ENCODE measurements around the gene NACC2.

DNA sequence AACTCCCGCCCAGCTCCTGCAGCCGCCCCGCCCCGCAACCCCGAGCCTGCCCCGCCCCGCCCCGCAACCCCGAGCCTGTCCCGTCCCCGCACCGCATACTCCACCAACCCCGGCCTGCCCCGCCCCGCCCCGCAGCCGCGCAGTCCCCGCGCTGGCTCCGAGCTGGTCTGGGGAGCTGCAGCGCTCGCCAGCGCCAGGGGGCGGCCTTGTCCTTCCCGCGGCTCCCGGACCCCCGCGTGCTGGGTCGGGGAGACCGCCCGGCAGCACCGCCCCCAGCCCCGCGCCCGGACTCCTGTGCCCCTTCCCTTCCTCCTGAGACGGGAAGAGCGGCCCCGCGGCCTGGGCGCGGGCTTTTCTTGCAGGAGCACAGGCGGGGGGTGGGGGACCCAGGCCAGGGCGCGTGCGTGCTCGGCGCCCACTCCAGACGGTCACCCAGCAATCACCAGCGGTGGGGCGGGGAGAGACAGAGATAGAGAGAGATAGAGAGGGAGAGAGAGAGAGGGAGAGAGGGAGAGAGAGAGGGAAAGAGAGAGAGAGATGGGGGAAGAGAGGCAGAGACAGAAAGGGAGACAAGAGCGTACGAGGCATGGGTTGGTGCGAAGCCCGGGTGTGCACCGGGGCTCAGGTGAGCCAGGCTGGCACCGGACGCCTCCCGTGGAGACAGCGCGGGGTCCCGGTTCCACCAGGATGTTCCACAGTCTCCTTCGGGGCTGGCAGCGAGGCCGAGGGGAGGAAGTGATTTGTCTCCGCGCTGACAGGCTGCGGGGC is 38.3 kb upstream of the NACC2 start:
- no peak for TF ChIP-seq CTCF (IDR thresholded peaks at IDR 0.05; ENCODE audit: low read depth, low read length, poor library complexity, severe bottlenecking)
- TF ChIP-seq EZH2phosphoT487 (IDR thresholded peaks at IDR 0.05; ENCODE audit: borderline replicate concordance, low read length): no peak

Data from DOHH2 (cell line).